HG03108 (cell line): ENCODE data around the gene KRT10.
"Not testable (repeated sequence)": the region's sequence is repeated elsewhere in the genome, so short reads cannot be mapped to it uniquely, and the experiment has no call there.

Experiments used
- ATAC-seq: cut with Tn5 transposase; IDR thresholded peaks from one replicate; pipeline ENCODE4 v1.9.1; 2021; ENCODE audit warnings: moderate library complexity; ENCODE audit not compliant: unreplicated experiment

KRT10 gene

DNA sequence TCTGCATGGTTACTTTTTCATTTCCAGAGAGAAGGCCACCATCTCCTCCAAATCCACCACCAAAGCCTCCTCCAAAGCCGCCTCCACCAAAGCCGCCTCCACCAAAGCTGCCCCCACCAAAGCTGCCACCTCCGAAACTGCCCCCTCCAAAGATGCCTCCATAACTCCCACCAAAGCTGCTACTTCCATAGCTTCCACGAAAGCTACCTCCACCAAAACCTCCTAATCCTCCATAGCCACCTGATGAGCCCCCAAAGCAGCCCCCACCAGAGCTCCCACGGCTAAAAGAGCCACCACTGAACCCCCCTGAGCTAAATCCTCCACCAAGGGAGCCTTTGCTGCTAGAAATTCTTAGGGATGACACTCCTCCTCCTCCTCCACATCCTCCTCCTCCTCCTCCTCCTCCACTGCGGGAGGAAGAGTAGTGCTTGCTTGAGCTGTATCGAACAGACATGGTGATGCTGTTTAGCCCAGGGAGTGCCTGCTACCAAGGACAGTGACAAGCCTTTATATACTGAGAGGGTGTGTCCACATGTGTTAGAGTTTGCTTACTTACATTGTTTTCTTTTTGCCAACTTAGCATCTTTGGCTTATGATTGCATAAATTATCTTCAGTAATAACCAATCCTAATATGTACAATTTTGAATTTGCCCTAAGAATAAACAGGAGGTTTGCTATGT lies at the start of gene KRT10:
TSS of gene KRT10 (minus strand) at position 483 of the 681 bp plus-strand sequence. CDS start at position 454, 29 bp downstream.
- ATAC-seq: no peak

DNA sequence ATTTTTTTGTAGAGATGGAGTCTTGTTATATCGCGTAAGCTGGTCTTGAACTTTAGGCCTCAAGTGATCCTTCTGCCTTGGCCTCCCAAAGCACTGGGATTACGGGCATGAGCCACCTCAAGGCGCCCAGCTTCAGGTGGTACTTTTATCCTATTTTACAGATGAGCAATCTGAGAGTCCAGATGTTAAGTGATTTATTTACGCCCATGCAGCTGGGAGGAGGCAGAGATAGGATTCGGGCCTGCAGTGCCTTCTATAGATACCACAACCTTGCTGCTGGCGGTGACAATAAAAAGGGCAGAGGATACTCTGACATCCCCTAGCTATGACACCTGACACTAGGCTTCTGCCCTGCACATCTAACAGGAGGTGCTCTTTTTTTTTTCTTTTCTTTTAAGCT lies 48.9 kb upstream of the KRT10 start:
- ATAC-seq: no peak

DNA sequence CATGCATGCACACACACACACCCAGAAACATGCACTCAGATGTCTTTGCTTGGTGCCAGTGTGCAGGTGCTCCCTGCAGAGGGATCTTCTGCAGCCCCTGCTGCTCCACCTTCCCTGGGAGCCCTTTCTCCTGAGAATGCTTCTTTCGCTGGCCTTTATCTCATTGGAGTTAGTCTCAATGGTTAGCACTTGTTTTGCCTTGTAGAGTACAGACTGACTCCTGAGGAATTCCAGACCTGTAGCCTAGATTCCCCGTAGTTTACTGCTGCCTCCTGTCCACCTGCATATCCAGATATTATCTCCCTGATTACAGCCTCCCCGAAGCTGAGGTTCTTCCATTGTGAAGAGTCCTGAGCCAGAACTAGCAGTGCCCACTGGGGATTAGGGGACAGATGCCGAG lies 47.7 kb upstream of the KRT10 start:
- no peak for ATAC-seq

DNA sequence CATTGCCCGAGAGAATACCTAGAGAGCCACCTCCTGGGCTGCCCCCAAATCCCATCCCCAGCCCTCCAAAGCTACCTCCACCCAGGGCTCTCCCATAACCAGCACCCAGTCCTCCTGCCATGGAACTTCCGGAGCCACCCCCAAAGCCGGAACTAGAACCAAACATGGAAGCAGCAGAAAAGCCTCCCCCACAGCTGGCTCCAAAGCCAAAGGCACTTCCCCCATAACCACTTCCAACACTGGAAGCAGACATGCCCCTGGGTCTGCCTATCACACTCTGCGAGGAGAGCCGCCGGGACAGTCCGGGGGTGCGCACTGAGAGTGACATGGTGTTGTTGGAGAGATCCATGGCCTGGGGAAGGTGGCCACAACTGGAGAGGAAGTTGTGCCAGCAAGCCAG lies 44.4 kb upstream of the KRT10 start, which contains the start of gene KRT12:
TSS of gene KRT12 (minus strand) at position 386 of the 400 bp plus-strand sequence. CDS start at position 349, 37 bp downstream.
- no peak for ATAC-seq

DNA sequence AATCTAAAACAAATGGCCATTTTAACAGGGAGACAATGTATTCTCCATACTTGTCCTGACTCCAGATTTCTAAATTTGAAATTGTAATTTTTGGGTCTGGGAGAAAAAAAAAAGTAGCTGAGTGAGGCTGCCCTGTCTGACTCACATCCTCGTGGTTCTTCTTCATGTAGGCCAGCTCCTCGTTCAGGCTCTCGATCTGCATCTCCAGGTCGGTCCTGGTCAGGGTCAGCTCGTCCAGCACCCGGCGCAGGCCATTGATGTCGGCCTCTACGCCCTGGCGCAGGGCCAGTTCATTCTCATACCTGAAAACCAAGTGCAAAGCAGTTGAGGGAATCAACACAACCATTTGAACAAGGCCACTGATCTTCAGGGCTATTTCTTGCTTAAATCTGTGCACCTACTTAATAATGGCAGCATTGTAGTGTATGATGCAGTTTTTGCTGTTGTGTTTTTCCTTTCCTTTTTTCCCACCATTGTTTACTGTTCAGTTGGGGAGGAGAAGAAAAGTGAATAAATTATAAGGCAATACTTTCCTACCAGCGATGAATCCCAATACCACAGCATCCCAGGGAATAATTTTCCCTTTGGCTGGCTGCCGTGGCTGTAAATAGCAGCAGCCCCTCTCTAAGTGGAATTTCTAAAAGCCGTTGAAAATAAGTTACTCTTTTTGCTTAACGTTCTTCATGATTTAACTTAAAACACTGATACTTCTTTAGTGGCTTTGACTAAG lies 42.4 kb upstream of the KRT10 start:
- ATAC-seq: no peak

DNA sequence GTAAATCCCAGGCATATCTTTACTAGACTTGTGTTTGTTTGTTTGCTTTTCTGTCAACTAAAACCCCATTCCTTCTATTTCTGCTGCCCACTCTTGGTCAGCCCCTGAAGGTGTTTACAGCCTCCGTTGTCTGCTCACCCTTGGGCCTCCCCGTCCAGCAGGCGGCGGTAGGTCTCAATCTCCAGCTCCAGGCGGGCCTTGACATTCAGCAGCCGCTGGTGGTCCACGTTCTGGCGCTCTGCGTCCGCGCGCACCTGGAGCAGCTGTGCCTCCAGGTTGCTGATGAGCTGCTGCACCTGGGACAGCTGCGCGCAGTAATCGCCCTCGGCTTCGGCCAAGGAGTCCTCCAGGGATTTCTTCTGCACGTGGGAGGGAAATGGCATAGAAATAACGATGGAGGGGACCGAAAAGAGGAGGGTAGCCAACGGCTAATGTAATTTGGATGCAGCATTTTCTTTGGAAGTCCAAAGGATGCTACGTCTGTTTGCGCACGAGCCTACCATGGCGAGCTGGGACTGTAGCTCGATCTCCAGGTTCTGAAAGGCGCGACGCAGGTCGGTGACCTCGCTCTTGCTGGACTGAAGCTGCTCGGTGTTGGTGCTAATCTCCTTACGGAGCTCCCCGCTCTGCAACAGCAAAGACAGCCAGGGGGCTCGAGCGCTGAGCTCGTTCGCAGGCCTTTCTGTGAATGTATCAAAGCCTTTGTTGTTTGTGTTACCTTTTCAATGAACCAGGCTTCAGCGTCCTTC lies 40.7 kb upstream of the KRT10 start:
- ATAC-seq: no peak

DNA sequence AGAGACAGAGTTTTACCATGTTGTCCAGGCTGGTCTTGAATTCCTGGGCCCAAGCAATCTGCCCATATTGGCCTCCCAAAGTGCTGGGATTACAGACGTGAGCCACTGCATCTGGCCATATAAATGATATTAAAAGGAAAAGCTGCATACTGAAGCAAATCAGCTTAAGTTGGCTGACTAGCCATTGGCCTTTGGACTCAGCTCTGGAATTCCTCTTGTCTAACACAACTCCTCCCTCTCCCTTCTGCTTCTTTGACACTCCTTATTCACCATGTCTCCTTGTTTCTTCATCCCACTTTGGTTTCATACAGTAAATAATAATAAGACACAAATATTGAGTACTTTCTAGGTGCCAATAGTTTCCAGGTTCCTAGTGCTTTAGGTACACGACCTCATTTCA lies 37.1 kb upstream of the KRT10 start:
- ATAC-seq: no peak

DNA sequence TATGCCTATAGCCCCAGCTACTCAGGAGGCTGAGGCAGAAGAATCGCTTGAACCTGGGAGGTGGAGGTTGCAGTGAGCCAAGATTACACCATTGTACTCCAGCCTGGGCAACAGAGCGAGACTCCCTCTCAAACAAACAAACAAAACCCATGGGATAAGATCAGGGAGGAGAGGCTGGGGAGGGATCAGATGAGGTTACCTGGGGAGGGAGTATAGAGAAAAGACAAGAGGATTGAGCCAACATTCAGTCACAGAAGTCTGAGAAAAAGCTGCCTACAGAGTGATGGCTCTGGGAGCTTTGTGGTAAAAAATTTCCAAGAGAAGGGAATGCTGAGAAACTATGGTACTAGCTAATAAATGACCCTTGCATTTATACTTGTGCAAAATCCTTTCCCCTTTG lies 36.3 kb upstream of the KRT10 start:
- not testable (repeated sequence) for ATAC-seq

DNA sequence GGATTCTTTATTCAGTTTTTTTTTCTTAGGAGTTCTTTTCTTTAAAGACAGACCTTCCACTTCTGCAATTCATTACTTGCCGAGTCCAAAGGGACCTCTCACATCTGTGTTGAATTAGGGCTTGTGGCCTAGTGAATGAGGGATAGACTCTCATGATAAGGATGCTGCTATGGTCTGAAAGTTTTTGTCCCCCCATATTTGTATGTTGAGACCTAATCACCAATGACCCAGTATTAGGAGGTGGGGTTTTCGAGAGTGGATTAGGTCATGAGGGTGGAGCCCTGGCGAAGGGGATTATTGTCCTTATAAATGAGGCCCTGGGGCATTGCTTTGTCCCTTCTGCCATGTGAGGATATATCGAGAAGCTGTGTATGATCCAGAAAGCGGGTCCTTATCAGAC lies 35.1 kb upstream of the KRT10 start:
- ATAC-seq: no peak

DNA sequence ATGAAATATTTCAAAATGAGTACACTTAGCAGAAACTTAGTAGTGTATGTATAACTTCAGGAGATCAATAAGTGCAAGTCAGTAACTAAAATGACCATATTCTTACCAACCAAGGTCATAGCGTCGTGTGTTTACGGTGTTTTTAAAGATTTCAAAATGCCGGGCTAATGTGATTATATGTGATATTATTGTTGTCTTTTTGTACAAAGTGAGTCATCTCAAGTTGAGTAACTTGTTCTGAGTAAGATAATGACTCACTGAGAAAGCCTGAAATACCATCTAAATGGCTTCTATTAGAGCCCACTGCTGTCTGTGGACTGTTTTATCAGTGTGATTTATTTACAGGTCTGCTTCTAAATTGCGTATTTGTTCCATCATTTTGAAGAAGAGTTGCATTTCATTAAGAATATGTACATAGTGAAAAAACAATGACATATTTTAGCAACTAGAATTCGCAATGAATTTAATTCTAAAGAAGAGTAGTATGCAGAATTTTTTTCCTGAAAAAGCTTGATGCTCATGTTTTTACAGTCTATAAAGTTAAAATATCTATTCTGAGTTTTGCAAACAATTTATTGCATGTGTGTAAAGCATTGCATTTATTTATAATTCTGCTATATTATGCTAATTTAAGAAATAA lies 31.9 kb upstream of the KRT10 start:
- no peak for ATAC-seq

DNA sequence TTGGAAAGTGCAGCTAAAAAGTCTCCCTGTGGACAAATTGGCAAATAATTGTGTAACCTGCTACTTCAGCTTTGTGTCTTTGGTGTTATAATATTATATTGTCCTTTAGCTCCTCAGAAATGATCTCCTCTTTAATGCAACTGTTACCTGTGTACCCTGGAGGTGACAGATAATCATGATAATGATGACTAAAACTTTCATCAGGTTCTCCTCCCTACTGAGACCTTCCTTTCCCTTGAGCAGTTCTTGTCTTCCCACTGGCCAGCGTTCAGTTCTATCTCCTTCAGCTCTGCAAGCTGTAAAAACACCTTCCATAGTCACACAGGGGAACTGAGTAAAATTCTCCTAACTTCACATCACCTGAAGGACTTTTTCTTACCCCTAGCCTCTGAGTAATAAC lies 29.9 kb upstream of the KRT10 start:
- no peak for ATAC-seq

DNA sequence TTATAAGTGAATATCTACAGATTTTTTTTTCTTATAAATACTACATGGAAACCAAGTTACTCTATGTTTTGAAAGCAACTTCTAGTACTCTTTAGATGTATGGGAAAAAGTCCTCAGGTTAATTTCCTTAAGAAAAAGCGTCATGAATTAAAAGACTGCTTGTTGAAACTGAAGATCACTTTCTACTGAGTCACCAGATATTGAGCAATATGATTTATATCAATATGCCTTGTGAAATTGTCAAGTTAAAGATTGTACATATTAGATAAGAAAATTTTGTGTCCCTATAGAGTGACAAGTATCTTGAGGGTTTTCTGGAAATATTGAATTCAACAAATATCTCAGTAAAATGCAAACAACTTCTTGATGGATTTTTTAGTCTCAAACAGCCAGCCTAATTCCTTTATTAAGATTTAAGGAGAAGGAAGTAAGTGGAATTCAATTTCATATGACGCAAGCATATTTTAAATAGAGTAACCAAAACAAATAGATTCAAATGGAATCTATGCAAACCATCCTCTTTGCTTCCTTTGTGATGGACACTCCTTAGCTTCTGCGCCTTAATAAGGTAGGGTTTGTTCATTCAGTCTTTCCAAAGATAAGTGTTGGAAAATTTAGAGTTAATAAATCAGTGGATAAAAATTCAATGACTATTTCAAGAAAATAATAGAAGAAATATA lies 28.0 kb upstream of the KRT10 start:
- ATAC-seq: no peak

DNA sequence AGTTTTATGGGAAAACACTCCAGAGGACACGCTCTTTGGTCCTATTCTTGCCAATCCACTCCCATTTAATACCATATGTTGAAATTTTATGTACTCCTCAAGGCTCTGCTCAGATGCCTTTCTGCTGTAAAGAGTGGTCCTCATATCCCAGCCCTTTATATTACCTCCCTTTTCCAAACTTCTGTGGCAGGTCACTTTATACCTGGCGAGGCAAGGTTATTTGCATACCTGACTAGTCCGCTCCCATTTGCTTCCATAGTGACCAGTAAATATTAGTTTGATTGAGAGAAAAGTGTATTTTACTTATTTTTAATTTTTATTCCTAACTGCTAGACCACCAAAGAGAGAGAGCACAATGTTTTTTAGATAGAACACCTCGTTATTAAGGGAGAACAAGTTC lies 27.3 kb upstream of the KRT10 start:
- ATAC-seq: no peak

DNA sequence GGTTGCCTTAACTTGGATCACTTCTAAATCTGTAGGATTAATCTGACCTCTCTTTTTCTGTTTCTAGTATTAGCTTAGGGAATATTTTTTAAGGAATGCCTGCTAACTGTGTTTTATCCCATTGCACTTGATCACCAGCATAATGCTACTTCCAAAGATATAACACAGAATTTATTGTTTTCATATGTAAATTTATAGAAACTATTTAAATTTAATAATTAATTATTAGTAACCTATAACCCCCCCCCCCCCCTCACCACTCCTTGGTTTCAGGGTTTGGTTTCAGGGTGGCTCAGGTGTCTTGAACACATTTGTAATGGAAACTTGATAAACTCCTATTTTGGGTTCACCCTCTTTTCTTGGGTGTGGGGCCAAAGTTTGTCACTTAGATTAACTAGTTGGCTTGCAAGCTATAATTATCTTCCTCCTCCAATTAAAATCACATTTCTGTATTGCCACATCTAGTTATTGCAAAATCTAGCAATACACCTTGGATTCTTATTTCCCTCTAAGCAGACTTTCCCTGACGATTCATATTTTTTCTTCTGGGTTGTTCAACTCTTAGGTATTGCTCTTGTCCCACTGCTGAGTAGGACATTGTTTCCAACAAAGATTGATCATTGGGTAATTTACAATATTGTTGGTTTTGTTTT lies 26.3 kb upstream of the KRT10 start:
- no peak for ATAC-seq

DNA sequence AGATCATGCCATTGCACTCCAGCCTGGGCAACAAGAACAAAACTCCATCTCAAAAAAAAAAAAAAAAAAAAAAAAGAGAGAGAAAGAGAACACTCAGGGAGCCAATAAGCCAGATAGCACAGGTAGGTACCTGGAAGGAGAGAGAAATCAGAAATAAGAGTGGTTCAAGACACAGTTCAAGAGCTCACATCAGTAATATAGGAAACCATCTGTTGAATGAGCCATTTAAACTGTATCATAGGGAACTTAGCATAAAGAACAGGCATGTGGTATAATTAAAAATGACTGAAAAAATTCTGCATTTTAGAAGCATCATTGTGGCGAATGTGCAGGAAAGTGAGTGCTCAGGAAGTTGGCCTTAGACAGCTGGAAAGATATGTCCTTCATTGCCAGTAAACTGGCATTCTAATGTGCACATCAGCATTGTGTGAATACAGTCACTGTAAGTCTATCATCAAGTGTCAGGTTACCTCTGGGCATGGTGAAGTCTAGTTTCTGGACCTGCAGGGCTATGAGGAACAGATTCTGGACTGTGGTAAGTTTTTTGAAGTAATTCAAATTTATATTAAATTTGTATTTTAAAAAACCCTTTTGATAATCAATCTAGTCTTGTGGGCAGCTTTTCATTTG lies 24.2 kb upstream of the KRT10 start:
- no peak for ATAC-seq

DNA sequence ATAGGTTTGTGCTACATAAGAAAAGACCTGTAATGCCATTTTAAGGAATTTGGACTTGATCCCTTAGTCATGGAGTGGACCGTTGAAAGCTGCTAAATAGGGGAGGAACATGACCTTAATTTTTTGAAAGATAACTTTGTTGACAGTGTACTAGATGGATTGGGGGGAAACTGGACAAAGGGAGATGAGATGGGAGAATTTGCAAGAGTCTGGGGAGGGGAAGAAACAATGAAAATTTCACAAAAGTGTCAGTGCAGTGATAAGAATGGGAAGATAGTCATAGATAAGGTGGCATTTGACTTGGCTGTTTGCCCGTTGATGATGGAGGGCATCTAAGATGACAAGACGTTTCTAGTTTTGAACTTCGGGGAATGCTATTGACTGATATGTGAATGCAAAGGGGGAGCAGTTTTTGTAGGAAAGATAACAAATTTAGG lies 22.3 kb upstream of the KRT10 start:
- no peak for ATAC-seq

DNA sequence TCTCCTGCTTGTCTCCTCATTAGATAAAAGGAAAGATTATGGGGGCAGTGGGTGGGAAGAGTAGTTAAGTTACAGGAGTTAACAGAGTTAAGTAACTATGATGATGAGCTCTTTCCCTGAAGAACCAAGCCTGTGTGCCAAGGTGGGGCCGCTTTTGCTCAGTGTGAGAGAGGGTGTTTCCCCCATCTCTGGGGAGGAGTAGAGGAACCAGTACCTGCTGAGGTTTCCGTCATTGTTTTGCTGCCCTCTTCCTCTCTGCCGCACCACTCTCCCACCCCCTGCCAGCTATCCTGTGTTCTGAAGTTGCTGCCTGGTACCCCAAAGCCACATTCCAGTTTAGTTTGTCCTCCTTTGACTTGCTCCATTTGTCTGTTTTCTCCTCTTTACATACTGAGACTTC lies 20.8 kb upstream of the KRT10 start:
- no peak for ATAC-seq

DNA sequence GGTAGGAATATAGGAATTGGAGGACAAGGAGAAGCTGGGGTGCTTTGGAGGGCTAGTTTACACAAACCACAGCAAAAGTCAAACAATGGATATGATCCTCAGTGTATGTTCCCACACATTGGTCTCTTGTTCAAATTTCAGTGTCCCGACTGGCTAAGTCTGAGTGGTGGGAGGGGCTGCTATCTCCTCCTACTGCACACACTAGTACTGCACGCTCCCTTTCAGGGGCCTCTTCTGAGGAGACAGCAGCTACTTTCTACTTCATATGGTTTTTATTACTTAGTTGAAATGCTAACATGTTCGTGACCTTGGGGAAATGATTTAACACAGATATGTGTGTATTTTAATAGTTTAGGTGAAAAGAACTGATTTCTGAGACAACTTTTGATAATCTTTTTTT lies 18.8 kb upstream of the KRT10 start:
- no peak for ATAC-seq

DNA sequence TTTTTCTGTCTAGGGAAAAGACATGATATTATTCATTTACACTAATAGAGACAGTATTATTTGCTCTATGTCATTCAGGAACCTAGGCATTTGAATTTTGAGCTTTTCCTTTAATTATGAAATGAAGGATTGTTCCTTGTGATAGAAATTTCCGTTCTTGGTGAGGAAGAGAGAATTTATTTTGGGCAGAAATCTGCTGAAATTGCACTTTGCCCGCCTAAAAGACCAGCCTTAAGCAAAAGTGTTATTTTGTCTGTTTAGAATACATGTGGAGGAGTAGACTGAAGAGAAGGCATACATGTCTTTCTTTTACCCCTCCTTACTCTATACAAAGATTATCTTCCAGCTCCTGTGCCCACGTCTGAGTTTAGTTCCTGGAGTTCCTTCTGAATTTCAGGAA lies 16.8 kb upstream of the KRT10 start:
- ATAC-seq: no peak

DNA sequence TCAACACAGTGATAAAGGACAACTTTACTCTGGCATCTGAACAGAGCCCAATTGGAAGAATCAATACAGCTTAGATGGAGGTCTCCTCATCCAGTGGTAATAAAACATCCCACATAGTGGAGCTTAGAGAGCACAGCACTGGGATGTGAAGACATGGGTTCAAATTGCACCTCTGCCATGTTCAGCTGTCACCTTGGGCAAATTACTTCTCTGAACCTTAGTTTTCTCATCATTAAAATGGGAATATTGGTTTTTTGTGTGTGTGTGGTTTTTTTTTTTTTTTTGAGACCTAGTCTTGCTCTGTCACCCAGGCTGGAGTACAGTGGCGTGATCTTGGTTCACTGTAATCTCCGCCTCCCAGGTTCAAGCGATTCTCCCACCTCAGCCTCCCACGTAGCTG lies 13.6 kb upstream of the KRT10 start:
- no peak for ATAC-seq
